Activated gamma-delta T cell treated with Interleukin-2 at 50 U/mL for 16 hours (primary cell): Measurements from ENCODE around the gene PREB.

Experiments used
- DNase-seq: peaks from one replicate; pipeline ENCODE4 v3.0.0-alpha.2; 2020

PREB gene

DNA sequence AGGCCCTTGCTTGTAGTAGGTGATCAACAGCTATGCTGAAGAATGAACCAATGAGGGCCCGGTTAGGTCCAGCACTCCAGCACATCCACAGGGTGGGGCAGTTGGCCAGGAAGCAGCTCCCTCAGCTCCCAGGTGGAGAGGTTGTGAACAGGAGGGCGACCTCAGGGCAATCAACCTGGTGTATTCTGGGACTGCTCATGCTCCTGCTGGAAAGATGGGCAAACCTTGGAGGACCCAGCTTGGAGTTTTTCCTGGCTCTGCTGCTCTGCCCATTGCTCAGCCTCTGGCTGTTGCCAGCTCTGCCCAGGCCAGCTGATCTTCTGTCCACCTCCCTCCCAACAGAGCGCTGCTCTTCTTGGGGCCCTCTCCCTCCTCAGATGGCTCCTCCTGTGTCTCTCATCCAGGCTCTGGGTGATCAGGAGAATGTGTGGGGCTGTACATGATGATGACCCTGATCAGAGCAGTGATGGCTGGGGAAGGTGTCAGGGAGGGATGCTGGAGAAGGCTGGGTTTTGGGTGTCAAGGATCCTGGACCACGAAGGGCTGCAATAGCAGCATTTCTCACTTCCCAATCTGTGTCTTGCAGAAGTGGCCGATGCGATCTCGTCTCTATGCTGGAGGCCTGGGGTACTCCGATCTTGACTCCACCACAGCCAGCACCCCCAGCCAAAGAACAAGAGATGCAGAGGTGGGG is 17.8 kb upstream of the PREB start:
- DNase-seq = no peak

- DNase-seq = no peak
Measured at GRCh38 chr2:27150639-27151230, 16.3 kb upstream of the PREB start.

- no peak for DNase-seq
Measured at GRCh38 chr2:27149570-27150405, 15.4 kb upstream of the PREB start.

- DNase-seq = no peak
Measured at GRCh38 chr2:27148801-27149439, 14.5 kb upstream of the PREB start, which contains the start of gene TCF23. Gene TCF23 (plus strand): TSS chr2:27149004. CDS start chr2:27149134, 130 bp downstream.

DNA sequence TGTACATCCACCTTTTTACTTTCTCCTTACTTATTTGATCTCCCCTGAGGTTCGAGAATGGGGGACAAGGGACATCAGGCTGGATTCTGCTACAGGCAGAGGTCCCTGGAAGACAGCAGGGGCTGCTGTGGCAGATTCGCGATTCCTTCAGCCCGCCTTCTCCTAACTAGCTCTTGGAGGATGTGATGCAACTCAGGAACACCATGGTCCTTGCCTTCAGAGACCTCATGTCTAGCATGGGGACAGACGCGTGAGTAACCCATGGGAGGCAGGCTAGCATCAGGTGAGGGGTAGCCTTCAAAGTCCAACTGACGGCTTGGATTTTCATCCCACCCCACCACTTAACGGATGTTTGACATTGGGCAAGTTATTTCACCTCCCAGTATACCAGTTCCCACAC is 13.5 kb upstream of the PREB start:
- no peak for DNase-seq

- no peak for DNase-seq
Measured at GRCh38 chr2:27145682-27146081, 11.2 kb upstream of the PREB start.

- no peak for DNase-seq
Measured at GRCh38 chr2:27143285-27143684, 8.8 kb upstream of the PREB start.

DNA sequence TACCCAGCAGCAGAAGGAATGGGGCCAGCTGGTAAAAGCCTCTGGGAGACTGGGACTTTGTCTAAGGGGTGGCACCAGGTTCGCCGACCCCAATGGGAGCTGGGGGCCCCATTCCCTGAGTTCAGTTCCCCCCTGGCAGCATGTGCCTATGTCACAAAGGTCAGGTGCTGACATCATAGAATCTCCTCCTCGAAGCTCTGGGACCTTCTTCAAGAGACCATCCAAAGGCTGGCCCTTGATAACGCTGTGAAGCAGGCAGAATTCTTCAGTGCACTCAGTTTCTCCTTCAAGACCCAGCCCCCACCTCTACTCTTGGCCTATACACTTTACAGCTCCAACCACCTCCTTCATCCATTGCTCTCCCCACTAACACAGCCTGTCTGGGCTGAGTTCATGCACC is 4.9 kb upstream of the PREB start, which contains the start of gene PRR30:
TSS of gene PRR30 (minus strand) at position 101 of the 400 bp plus-strand sequence. CDS start 1,081 bp downstream, outside the sequence.
- no peak for DNase-seq

DNA sequence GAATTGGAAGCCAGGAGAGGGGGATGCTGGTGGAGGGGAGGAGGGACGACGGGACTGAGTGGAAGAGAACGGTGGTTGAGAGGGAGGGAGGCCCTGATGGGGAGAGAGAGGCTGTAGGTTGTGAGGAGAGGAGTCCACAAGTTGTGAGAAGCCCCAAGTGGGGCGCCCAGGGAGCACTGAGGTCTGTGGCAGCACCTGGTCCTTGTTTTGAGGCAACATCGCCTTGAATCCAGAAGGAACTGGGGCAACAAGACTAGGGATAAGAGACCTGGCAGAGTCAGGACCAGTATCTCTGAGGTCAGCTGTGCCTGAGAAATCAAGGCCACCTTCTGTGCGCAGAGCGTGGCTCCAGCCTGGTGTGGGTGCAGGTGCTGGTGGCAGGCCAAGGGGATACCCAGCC is 3.7 kb upstream of the PREB start:
- no peak for DNase-seq

DNA sequence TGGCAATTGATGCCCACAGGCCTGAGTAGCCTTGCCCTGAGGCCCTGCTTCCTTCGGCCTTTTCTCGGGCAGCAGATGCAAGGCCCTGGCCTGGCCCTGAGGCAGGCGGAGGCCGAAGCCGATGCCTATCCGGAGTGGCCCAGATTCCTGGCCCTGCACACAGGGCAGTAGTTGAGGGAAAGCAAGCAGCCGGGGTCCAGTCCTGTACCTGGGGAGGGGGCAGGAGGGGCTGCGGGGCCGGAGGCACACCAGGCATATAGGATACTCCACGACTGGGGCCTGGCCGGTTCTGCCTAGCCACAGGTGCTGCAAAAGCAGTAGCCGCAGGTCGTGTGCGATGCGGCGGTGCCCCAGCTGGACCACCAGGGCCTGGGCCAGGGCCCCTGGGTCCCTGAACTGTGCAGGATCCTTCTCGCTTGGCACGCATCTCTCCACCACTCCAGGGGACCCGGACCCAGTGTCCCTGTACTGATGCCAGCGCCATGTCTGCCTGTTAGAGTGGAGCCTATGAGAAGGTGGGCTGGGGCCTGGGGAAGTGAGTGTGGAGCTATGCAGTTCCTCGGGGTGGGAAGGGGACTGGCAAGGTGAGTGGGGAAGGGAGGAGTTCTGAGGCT is 3.0 kb upstream of the PREB start:
- DNase-seq = no peak

DNA sequence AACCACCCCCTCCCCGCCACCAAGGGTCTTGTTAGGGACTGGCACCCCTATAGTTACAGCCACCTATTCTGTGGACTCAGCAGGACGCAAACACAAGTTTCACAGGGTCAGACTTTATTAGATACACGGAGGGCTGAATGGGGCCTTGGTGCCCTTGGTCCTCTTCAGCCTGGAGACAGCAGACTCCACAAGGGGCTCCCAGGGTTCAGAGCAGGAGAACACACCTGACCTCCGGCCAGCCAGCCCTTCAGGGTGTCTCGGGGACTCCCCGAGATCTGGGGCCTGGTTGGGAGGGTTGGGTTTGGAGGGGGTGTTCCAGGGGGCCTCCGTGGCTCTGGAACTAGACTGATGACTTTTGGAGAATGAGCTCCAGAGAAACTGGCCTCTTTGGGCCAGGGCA is 2.3 kb upstream of the PREB start:
- no peak for DNase-seq

- DNase-seq = no peak
Measured at GRCh38 chr2:27135478-27135955, 1.1 kb upstream of the PREB start.

GRCh38 chr2:27134781-27135477 is 493 bp upstream of the PREB start:
- no peak for DNase-seq

DNA sequence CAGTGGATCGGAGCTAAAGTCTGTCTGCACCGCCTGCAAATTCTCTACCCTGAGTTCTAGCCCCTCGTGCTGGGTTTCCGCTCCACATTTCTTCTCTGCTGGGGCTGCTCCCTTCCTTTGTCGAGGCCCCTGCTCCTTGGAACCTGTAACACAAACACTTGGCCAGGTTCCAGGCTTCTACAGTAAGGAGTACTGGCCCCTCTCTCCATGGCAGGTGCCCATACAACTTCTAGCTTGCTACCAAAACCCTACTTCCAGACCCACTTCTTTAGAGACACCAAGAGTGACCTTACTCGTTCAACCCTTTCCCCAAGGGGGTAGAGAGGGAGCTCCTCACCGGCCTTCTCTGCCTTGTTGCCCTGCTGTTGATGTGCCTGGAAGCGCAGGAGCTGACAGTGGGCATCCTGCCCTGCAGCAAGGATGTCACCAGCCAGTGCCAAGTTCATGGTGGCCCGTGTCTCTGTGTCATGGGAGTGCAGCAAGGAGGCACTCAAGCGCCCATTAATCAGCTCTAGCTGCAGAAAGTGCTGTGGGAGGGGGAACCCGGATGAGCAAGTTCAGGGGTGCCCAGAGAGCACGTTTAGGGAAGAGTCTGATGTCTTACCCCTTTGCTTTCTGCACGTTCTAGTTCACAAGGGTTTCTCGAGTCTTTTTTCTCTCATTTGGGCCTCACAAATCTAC is 1.1 kb downstream of the PREB start:
- no peak for DNase-seq

- no peak for DNase-seq
Measured at GRCh38 chr2:27131429-27131828, 3.0 kb downstream of the PREB start.

- no peak for DNase-seq
Measured at GRCh38 chr2:27130396-27130795, 4.0 kb downstream of the PREB start.

DNA sequence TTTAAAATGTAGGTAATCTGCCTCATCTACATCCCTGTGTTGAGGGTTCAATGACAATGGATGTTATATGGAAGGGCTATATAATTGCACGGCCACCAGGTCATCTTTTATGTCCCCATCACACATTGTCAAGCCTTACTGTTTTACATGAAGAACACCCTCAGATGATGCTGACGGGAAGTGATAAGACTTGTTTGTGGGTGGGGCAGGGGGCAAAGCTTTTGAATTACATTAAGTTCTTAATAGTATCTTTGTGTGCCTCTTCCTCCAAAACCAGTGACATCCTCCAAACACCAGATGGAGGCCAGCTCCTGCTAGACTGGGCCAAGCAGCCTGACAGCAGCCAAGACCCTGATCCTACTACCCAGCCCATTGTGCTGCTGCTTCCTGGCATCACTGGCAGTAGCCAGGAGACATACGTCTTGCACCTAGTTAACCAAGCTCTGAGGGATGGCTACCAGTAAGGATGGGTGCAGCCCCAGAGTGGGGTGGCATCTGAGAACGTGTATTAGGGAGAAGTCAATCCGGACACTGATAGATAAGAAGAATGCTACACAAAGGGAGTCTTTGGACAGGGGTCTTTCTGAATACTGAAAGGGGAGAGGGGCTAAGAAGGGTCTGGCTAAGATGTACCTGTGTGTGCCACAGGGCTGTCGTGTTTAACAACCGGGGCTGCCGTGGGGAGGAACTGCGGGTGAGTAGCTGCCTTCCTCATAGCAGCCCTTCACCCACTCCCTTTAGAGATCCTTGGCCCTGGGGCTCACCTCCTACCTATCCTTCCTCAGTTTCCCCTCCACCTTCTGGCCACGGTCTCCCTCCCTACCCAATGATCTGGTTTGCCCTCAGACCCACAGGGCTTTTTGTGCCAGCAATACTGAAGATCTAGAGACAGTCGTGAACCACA is 5.5 kb downstream of the PREB start:
- DNase-seq = no peak

- no peak for DNase-seq
Measured at GRCh38 chr2:27127883-27128667, 6.4 kb downstream of the PREB start.

DNA sequence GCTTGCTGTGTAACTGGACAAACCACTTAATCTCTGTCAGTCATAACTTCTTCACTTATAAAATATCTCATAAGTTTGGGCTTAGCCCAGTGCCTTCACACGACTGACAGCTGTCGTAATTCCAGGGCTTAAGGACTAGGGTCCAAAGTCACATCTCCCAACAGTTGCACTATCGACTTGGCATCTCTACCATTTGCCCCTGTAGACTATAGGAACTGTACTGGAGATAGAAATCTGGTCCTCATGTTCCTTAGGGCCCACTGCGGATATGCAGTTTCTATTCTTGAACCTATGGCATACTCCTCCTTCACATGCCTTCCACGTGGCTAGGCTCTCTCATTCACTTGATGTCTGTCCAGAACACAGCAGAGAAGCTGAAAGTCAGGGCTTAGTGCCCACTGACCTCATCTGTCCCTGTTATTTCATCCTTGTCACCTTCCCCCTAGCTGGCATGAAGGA is 8.2 kb downstream of the PREB start:
- no peak for DNase-seq
